GM23338 (cell line): ENCODE results near the gene PITX1.

Experiments used
- CREB1 ChIP-seq: fragments of 250-450 bp; sonication (Bioruptor Pico); IDR thresholded peaks from 2 replicates; pipeline ENCODE4 v1.5.0; 2020; ENCODE audit warnings: low read depth, mild to moderate bottlenecking, moderate library complexity
- CTCF ChIP-seq, 2 experiments: fragments of 200-600 bp in 1 of 2; sonication (generic) in 1 of 2; conservative IDR thresholded peaks; 2 replicates each; pipeline versions ENCODE4 v1.5.1 to v1.6.1; 2016 to 2017; ENCODE audit warnings: antibody characterized with exemption in 2 of 2, low read depth in 2 of 2, mild to moderate bottlenecking in 2 of 2, moderate library complexity in 1 of 2
- ETS1 ChIP-seq: IDR thresholded peaks from 2 replicates; pipeline ENCODE4 v1.6.1; 2016; ENCODE audit warnings: antibody characterized with exemption
- EZH2 ChIP-seq: fragments of 200-600 bp; sonication (generic); IDR thresholded peaks from one replicate; pipeline ENCODE4 v1.8.0; 2017; ENCODE audit warnings: antibody characterized with exemption, mild to moderate bottlenecking, low read depth; ENCODE audit not compliant: unreplicated experiment
- EZH2phosphoT487 ChIP-seq: fragments of 200-600 bp; sonication (generic); IDR thresholded peaks from one replicate; pipeline ENCODE4 v1.8.1; 2018; ENCODE audit warnings: antibody characterized with exemption; ENCODE audit not compliant: unreplicated experiment
- JUNB ChIP-seq: IDR thresholded peaks from one replicate; pipeline ENCODE4 v1.6.1; 2016; ENCODE audit warnings: antibody characterized with exemption; ENCODE audit not compliant: unreplicated experiment
- NANOG ChIP-seq: IDR thresholded peaks from 2 replicates; pipeline ENCODE4 v1.6.1; 2016; ENCODE audit warnings: antibody characterized with exemption, borderline replicate concordance
- POLR2AphosphoS5 ChIP-seq: IDR thresholded peaks from 2 replicates; pipeline ENCODE4 v1.6.1; 2016; ENCODE audit warnings: antibody characterized with exemption, low read depth
- REST ChIP-seq: IDR thresholded peaks from one replicate; pipeline ENCODE4 v1.6.1; 2018; ENCODE audit warnings: antibody characterized with exemption; ENCODE audit not compliant: unreplicated experiment
- STAT1 ChIP-seq: IDR thresholded peaks from one replicate; pipeline ENCODE4 v1.6.1; 2016; ENCODE audit warnings: antibody characterized with exemption; ENCODE audit not compliant: unreplicated experiment
- ZNF114 ChIP-seq: fragments of 250-450 bp; sonication (Bioruptor Pico); IDR thresholded peaks from 2 replicates; pipeline ENCODE4 v1.5.0; 2020; ENCODE audit warnings: mild to moderate bottlenecking, moderate library complexity
- ZNF331 ChIP-seq: fragments of 250-450 bp; sonication (Bioruptor Pico); IDR thresholded peaks from 2 replicates; pipeline ENCODE4 v1.5.0; 2020; ENCODE audit warnings: low read depth, mild to moderate bottlenecking, moderate library complexity
- ZNF462 ChIP-seq: fragments of 250-450 bp; sonication (Bioruptor Pico); IDR thresholded peaks from 2 replicates; pipeline ENCODE4 v1.5.0; 2020; ENCODE audit warnings: mild to moderate bottlenecking, moderate library complexity

- TF ChIP-seq CTCF (conservative IDR thresholded peaks at IDR 0.05; ENCODE audit: low read depth in 2 of 2) = no peak
- no peak for TF ChIP-seq POLR2AphosphoS5
- TF ChIP-seq EZH2 = no peak
- TF ChIP-seq REST = no peak
- no peak for TF ChIP-seq ZNF331 (CRISPR knock-in tag)
- no peak for TF ChIP-seq EZH2phosphoT487
- TF ChIP-seq CREB1 (CRISPR knock-in tag) = no peak
- TF ChIP-seq STAT1 = no peak
- TF ChIP-seq JUNB = no peak
- no peak for TF ChIP-seq ZNF462 (CRISPR knock-in tag)
- TF ChIP-seq NANOG = no peak
- TF ChIP-seq ETS1 = no peak
- TF ChIP-seq ZNF114 (CRISPR knock-in tag) = no peak
Observed at GRCh38 chr5:135008556-135008955, 25.5 kb downstream of the PITX1 start.
